Esophagus muscularis mucosa (tissue), 3 donors: ENCODE data around the gene GNA14.

Source experiments
- EP300 ChIP-seq: sonication (generic); formaldehyde crosslinking; IDR thresholded peaks from one replicate; pipeline ENCODE4 v1.6.1; 2017; ENCODE audit warnings: antibody characterized with exemption
- TF ChIP-seq, protein P1 (sequence below), 3 experiments: fragments of 200-600 bp in 2 of 3; fragments of 450-650 bp in 1 of 3; sonication (generic) in 2 of 3; IDR thresholded peaks; one replicate each; pipeline ENCODE4 v1.5.1; 2017 to 2019; ENCODE audit warnings: antibody characterized with exemption in 3 of 3, mild to moderate bottlenecking in 2 of 3, moderate library complexity in 1 of 3

DNA sequence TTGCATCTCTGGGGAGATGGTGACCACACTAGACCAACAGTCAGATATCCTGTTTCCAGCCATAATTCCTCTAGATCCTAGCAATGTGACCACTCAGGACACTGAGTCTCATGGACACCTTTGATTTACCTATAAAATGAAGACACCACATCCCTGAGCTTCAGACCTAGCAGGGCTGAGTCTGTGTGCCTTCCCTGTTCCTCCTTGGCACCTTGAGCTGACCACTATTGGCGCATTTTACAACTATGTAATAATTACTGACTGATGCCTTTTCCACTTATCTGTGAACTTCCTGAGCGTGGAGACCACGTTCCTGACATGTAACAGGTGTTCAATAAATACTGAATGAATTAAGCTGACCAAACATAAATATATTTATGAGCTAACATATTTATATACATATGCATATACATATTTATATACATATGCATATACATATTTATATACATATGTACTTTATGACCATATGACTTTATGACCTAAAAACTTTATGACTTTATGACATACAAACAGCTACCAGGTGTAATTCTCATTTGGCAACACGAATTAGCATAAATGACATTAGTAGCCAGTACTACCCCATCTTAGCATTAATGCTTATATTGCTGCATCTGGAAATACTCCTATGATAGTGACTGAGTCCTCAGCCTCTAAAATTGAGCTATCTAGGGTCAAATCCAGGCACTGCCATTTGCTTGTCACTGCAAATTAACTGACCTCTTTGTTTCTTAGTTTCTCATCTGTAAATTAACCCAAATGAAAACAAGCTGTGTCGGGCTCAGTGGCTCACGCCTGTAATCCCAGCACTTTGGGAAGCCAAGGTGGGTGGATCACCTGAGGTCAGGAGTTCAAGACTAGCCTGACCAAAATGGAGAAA, 150.6 kb downstream of the GNA14 start:
- TF ChIP-seq EP300: no peak
- TF ChIP-seq, protein P1, sequence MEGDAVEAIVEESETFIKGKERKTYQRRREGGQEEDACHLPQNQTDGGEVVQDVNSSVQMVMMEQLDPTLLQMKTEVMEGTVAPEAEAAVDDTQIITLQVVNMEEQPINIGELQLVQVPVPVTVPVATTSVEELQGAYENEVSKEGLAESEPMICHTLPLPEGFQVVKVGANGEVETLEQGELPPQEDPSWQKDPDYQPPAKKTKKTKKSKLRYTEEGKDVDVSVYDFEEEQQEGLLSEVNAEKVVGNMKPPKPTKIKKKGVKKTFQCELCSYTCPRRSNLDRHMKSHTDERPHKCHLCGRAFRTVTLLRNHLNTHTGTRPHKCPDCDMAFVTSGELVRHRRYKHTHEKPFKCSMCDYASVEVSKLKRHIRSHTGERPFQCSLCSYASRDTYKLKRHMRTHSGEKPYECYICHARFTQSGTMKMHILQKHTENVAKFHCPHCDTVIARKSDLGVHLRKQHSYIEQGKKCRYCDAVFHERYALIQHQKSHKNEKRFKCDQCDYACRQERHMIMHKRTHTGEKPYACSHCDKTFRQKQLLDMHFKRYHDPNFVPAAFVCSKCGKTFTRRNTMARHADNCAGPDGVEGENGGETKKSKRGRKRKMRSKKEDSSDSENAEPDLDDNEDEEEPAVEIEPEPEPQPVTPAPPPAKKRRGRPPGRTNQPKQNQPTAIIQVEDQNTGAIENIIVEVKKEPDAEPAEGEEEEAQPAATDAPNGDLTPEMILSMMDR (IDR thresholded peaks at IDR 0.05): no peak
